ENCODE measurements around the gene ZNF281. TPM values are rescaled to one million over a fixed set of nuclear protein-coding genes. Genes with fewer than 3 reads are reported as not detected.

The ZNF281 gene
- total RNA-seq, 1 experiment from 2014 or later, result 31.3 TPM

DNA sequence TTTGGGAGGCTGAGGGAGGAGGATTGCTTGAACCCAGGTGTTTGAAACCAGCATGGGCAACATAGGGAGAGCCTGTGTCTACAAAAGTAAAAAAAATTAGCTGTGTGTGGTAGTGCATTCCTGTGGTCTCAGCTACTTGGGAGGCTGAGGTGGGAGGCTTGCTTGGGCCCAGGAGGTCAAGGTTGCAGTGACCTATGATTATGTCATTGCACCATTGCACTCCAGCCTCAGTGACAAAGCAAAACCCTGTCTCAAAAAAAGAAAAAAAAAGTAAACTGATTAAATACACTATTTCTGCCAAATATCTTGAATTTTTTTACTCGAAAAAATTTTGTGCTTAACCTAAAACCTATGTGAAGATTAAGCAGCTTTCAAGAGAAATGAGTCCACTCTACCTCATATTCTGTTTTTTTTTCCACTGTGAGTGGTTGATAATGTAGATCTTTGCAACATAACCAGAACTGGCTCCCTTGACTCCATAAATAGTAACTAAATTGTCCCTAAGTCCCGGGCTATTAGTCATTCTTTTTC lies 19.4 kb upstream of the ZNF281 start:
- TF ChIP-seq, protein P1, sequence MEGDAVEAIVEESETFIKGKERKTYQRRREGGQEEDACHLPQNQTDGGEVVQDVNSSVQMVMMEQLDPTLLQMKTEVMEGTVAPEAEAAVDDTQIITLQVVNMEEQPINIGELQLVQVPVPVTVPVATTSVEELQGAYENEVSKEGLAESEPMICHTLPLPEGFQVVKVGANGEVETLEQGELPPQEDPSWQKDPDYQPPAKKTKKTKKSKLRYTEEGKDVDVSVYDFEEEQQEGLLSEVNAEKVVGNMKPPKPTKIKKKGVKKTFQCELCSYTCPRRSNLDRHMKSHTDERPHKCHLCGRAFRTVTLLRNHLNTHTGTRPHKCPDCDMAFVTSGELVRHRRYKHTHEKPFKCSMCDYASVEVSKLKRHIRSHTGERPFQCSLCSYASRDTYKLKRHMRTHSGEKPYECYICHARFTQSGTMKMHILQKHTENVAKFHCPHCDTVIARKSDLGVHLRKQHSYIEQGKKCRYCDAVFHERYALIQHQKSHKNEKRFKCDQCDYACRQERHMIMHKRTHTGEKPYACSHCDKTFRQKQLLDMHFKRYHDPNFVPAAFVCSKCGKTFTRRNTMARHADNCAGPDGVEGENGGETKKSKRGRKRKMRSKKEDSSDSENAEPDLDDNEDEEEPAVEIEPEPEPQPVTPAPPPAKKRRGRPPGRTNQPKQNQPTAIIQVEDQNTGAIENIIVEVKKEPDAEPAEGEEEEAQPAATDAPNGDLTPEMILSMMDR (IDR thresholded peaks at IDR 0.05; ENCODE audit: insufficient read depth in 1 of 2, low read depth in 1 of 2, low read length in 1 of 2, severe bottlenecking in 1 of 2, unreplicated experiment in 1 of 2), result no peak
- no peak overlapping the region for H3K4me3 ChIP-seq (ENCODE audit: low read depth, low read length)
- no peaks in the 10 kb centered on the region for H3K27me3 ChIP-seq (replicated peaks; ENCODE audit: control insufficient read depth, insufficient read depth, low read length)
- Mint-ChIP-seq H3K4me1 (ENCODE audit: low read depth, unreplicated experiment) (peaks cover 8% of the 10 kb centered on the region), H3K36me3 (ENCODE audit: insufficient read depth, unreplicated experiment) (no peaks in the 10 kb centered on the region), H3K4me3 (ENCODE audit: unreplicated experiment) (no peak overlapping the region), H3K9me3 (ENCODE audit: unreplicated experiment) (no peaks in the 10 kb centered on the region), H3K27me3 (ENCODE audit: insufficient read depth, unreplicated experiment) (no peaks in the 10 kb centered on the region), H3K27ac (ENCODE audit: unreplicated experiment) (no peak overlapping the region)
- H3K36me3 ChIP-seq (ENCODE audit: control insufficient read depth, insufficient read depth, low read length), result no peaks in the 10 kb centered on the region
- ChIA-PET CTCF (no interaction called here), POLR2A (no interaction called here)
- intact Hi-C loops (cut with micrococcal nuclease; ENCODE audit: unreplicated experiment), result no loop called here
- no peak for DNase-seq
- H3K9me3 ChIP-seq, result no peaks in the 10 kb centered on the region
- no TSS peak for BruUV-seq (replicated peaks)
- H3K4me1 ChIP-seq, result peaks cover 9% of the 10 kb centered on the region

DNA sequence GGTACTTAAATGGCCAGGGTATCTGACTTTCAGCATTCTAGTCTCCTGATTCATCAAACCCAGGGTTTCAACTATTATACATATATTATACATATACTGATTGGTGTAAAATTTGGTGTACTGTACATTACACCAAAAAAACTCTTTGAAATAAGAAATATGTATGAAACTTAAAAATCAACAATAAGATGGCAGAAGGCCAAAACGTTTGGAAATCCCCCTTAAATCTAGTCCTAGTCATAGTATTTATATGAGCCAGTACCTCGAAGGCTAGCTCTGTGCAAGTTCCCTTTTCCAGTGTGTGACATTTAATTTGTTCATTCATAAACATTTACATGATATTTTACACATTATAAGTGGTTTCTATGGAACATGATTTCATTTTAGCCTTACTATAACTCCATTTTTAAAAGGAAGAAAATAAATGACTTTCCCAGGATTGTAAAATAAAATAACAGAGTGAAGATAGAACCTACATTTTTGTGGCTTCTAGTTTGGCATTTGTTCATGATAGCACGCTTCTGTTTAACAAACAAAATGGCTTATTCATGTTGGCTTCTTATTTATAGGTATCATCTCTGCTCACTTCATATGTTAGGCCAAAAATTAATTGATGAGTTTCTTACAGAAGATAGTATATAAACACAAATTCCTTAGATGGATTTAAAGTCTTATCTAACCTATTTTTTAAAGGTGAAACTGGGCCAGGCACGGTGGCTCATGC lies 18.8 kb upstream of the ZNF281 start:
- H3K4me3 ChIP-seq (ENCODE audit: low read depth, low read length), result no peak overlapping the region
- no TSS peak for BruUV-seq (replicated peaks)
- no peaks in the 10 kb centered on the region for H3K27me3 ChIP-seq (replicated peaks; ENCODE audit: control insufficient read depth, insufficient read depth, low read length)
- H3K27ac Mint-ChIP-seq (ENCODE audit: unreplicated experiment), result no peak overlapping the region
- ChIA-PET CTCF (no interaction called here), POLR2A (no interaction called here)
- no peak for DNase-seq
- H3K4me1 Mint-ChIP-seq (ENCODE audit: low read depth, unreplicated experiment), result peaks cover 8% of the 10 kb centered on the region
- intact Hi-C loops (cut with micrococcal nuclease; ENCODE audit: unreplicated experiment), result no loop called here
- TF ChIP-seq, protein P1 (IDR thresholded peaks at IDR 0.05; ENCODE audit: insufficient read depth in 1 of 2, low read depth in 1 of 2, low read length in 1 of 2, severe bottlenecking in 1 of 2, unreplicated experiment in 1 of 2), result no peak
- no peaks in the 10 kb centered on the region for H3K9me3 ChIP-seq
- H3K9me3 Mint-ChIP-seq (ENCODE audit: unreplicated experiment), result no peaks in the 10 kb centered on the region
- H3K4me1 ChIP-seq, result peaks cover 9% of the 10 kb centered on the region
- H3K27me3 Mint-ChIP-seq (ENCODE audit: insufficient read depth, unreplicated experiment), result no peaks in the 10 kb centered on the region
- H3K36me3 ChIP-seq (ENCODE audit: control insufficient read depth, insufficient read depth, low read length), result no peaks in the 10 kb centered on the region
- H3K36me3 Mint-ChIP-seq (ENCODE audit: insufficient read depth, unreplicated experiment), result no peaks in the 10 kb centered on the region
- H3K4me3 Mint-ChIP-seq (ENCODE audit: unreplicated experiment), result no peak overlapping the region

DNA sequence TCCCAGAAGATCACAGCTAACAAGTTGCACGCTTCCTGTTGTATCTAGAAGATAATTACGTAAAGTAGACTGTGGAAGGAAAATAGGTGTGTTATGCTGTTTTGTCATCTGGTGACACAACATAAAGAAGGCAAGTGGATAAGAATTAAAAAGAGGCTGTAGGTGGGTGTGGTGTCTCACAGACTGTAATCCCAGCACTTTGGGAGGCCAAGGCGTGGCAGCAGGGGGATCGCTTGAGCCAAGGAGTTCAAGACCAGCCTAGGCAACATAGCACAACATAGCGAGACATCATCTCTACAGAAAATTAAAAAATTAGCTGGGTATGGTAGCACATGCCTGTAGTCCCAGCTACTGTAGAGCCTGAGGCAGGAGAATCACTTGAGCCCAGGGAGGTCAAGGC lies 17.9 kb upstream of the ZNF281 start:
- BruUV-seq (replicated peaks), result no TSS peak
- POLR2A ChIA-PET, result no interaction called here
- H3K9me3 Mint-ChIP-seq (ENCODE audit: unreplicated experiment), result no peaks in the 10 kb centered on the region

More for the DNA sequence above, 17.9 kb upstream of the ZNF281 start:
- H3K36me3 Mint-ChIP-seq (ENCODE audit: insufficient read depth, unreplicated experiment), result peaks cover 5% of the 10 kb centered on the region
- Histone ChIP-seq H3K36me3 (ENCODE audit: control insufficient read depth, insufficient read depth, low read length) (no peaks in the 10 kb centered on the region), H3K27me3 (replicated peaks; ENCODE audit: control insufficient read depth, insufficient read depth, low read length) (no peaks in the 10 kb centered on the region), H3K4me3 (ENCODE audit: low read depth, low read length) (no peak overlapping the region), H3K9me3 (no peaks in the 10 kb centered on the region), H3K4me1 (peaks cover 3% of the 10 kb centered on the region)
- H3K4me1 Mint-ChIP-seq (ENCODE audit: low read depth, unreplicated experiment), result peaks cover 3% of the 10 kb centered on the region
- intact Hi-C loops (cut with micrococcal nuclease; ENCODE audit: unreplicated experiment), result no loop called here
- H3K27ac Mint-ChIP-seq (ENCODE audit: unreplicated experiment), result no peak overlapping the region
- DNase-seq, result no peak
- CTCF ChIA-PET, result no interaction called here
- no peak overlapping the region for H3K4me3 Mint-ChIP-seq (ENCODE audit: unreplicated experiment)
- TF ChIP-seq, protein P1 (IDR thresholded peaks at IDR 0.05; ENCODE audit: insufficient read depth in 1 of 2, low read depth in 1 of 2, low read length in 1 of 2, severe bottlenecking in 1 of 2, unreplicated experiment in 1 of 2), result no peak
- no peaks in the 10 kb centered on the region for H3K27me3 Mint-ChIP-seq (ENCODE audit: insufficient read depth, unreplicated experiment)
